GM21528 (cell line): ENCODE results near the gene POLR3F.
"Not testable (repeated sequence)": the region's sequence is repeated elsewhere in the genome, so short reads cannot be mapped to it uniquely, and the experiment has no call there.

Experiments used
- ATAC-seq: cut with Tn5 transposase; IDR thresholded peaks from one replicate; pipeline ENCODE4 v1.9.1; 2021; ENCODE audit warnings: mild to moderate bottlenecking, moderate library complexity; ENCODE audit not compliant: unreplicated experiment, low FRiP score

The POLR3F gene

GRCh38 chr20:18504479-18505060 lies 37.4 kb downstream of the POLR3F start:
- ATAC-seq, result no peak

GRCh38 chr20:18506744-18507143 lies 39.6 kb downstream of the POLR3F start:
- no peak for ATAC-seq

GRCh38 chr20:18507218-18508191 lies 40.3 kb downstream of the POLR3F start, which contains the start of gene SEC23B:
Gene SEC23B (plus strand): TSS chr20:18507940. CDS start chr20:18510836, 2,896 bp downstream.
- peak; percentile 98 for ATAC-seq

GRCh38 chr20:18511571-18511970 lies 44.4 kb downstream of the POLR3F start:
- ATAC-seq, result no peak

- ATAC-seq, result no peak
These were observed 46.0 kb downstream of the POLR3F start for GRCh38 chr20:18513208-18513607.

- no peak for ATAC-seq
These were observed 46.9 kb downstream of the POLR3F start for GRCh38 chr20:18514127-18514526.

GRCh38 chr20:18515973-18516372 lies 48.8 kb downstream of the POLR3F start:
- no peak for ATAC-seq

GRCh38 chr20:18522066-18522465 lies 54.9 kb downstream of the POLR3F start:
- ATAC-seq, result not testable (repeated sequence)

GRCh38 chr20:18523066-18523465 lies 55.9 kb downstream of the POLR3F start:
- ATAC-seq, result no peak

- no peak for ATAC-seq
These were observed 57.5 kb downstream of the POLR3F start for GRCh38 chr20:18524646-18525045.

- ATAC-seq, result not testable (repeated sequence)
These were observed 59.6 kb downstream of the POLR3F start for GRCh38 chr20:18526761-18527160.

- no peak for ATAC-seq
These were observed 60.1 kb downstream of the POLR3F start for GRCh38 chr20:18527339-18527738.

- ATAC-seq, result no peak
These were observed 60.6 kb downstream of the POLR3F start for GRCh38 chr20:18527836-18528235.

- ATAC-seq, result no peak
These were observed 61.9 kb downstream of the POLR3F start for GRCh38 chr20:18529041-18529440.

GRCh38 chr20:18532626-18533025 lies 65.4 kb downstream of the POLR3F start:
- ATAC-seq, result no peak

GRCh38 chr20:18533491-18533890 lies 66.3 kb downstream of the POLR3F start:
- no peak for ATAC-seq

- ATAC-seq, result no peak
These were observed 66.9 kb downstream of the POLR3F start for GRCh38 chr20:18533978-18534644.
